Hematopoietic multipotent progenitor cell treated with erythropoietin and hydrocortisone succinate and interleukin-3 and kit ligand, for 17 days (in vitro differentiated cells): ENCODE data around the gene ZNF646.

Source experiments
- DNase-seq: peaks from one replicate; pipeline ENCODE4 v3.0.0-alpha.2; 2015; ENCODE audit warnings: low spot score

The ZNF646 gene

GRCh38 chr16:31064882-31065461 lies 9.2 kb upstream of the ZNF646 start:
- no peak for DNase-seq

- DNase-seq, result no peak
Measured at GRCh38 chr16:31067342-31067741, 6.9 kb upstream of the ZNF646 start.

GRCh38 chr16:31071861-31072260 lies 2.4 kb upstream of the ZNF646 start:
- DNase-seq, result no peak

GRCh38 chr16:31072540-31073141 lies 1.6 kb upstream of the ZNF646 start:
- DNase-seq, result peak; percentile 52

GRCh38 chr16:31073142-31073969 lies 866 bp upstream of the ZNF646 start:
- DNase-seq, result peak; percentile 81

GRCh38 chr16:31074814-31075183 lies 577 bp downstream of the ZNF646 start:
- peak; percentile 39 for DNase-seq

GRCh38 chr16:31076319-31076718 lies 2.1 kb downstream of the ZNF646 start:
- no peak for DNase-seq

GRCh38 chr16:31077024-31077423 lies 2.8 kb downstream of the ZNF646 start:
- DNase-seq, result no peak

- DNase-seq, result peak; percentile 64
Measured at GRCh38 chr16:31077592-31078396, 3.6 kb downstream of the ZNF646 start.

- DNase-seq, result no peak
Measured at GRCh38 chr16:31078597-31079341, 4.5 kb downstream of the ZNF646 start.

GRCh38 chr16:31079342-31079944 lies 5.2 kb downstream of the ZNF646 start:
- no peak for DNase-seq

GRCh38 chr16:31080035-31080629 lies 5.9 kb downstream of the ZNF646 start:
- no peak for DNase-seq

GRCh38 chr16:31080756-31081419 lies 6.7 kb downstream of the ZNF646 start:
- no peak for DNase-seq

GRCh38 chr16:31081428-31082351 lies 7.5 kb downstream of the ZNF646 start:
- DNase-seq, result no peak

GRCh38 chr16:31082368-31083045 lies 8.3 kb downstream of the ZNF646 start:
- DNase-seq, result no peak

GRCh38 chr16:31083081-31083480 lies 8.9 kb downstream of the ZNF646 start:
- no peak for DNase-seq

- no peak for DNase-seq
Measured at GRCh38 chr16:31083556-31083955, 9.3 kb downstream of the ZNF646 start.

- DNase-seq, result no peak
Measured at GRCh38 chr16:31083981-31084380, 9.8 kb downstream of the ZNF646 start.
